ENCODE data around the gene SLC13A3. TPM values are rescaled to one million over a fixed set of nuclear protein-coding genes. Genes with fewer than 3 reads are reported as not detected.

The SLC13A3 gene
- total and polyA plus RNA-seq, 4 donors, result 1.5 to 10.7 (median 8.3) TPM

GRCh38 chr20:46539113-46539512, 112.1 kb downstream of the SLC13A3 start (continued):
- TF ChIP-seq, protein P1, sequence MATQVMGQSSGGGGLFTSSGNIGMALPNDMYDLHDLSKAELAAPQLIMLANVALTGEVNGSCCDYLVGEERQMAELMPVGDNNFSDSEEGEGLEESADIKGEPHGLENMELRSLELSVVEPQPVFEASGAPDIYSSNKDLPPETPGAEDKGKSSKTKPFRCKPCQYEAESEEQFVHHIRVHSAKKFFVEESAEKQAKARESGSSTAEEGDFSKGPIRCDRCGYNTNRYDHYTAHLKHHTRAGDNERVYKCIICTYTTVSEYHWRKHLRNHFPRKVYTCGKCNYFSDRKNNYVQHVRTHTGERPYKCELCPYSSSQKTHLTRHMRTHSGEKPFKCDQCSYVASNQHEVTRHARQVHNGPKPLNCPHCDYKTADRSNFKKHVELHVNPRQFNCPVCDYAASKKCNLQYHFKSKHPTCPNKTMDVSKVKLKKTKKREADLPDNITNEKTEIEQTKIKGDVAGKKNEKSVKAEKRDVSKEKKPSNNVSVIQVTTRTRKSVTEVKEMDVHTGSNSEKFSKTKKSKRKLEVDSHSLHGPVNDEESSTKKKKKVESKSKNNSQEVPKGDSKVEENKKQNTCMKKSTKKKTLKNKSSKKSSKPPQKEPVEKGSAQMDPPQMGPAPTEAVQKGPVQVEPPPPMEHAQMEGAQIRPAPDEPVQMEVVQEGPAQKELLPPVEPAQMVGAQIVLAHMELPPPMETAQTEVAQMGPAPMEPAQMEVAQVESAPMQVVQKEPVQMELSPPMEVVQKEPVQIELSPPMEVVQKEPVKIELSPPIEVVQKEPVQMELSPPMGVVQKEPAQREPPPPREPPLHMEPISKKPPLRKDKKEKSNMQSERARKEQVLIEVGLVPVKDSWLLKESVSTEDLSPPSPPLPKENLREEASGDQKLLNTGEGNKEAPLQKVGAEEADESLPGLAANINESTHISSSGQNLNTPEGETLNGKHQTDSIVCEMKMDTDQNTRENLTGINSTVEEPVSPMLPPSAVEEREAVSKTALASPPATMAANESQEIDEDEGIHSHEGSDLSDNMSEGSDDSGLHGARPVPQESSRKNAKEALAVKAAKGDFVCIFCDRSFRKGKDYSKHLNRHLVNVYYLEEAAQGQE (IDR thresholded peaks at IDR 0.05), result no peak
- TF ChIP-seq HNF4G (IDR thresholded peaks at IDR 0.05), result no peak
- no peak for TF ChIP-seq ATF3 (IDR thresholded peaks at IDR 0.05)
- TF ChIP-seq JUND (IDR thresholded peaks at IDR 0.05), result no peak
- TF ChIP-seq, protein P2, sequence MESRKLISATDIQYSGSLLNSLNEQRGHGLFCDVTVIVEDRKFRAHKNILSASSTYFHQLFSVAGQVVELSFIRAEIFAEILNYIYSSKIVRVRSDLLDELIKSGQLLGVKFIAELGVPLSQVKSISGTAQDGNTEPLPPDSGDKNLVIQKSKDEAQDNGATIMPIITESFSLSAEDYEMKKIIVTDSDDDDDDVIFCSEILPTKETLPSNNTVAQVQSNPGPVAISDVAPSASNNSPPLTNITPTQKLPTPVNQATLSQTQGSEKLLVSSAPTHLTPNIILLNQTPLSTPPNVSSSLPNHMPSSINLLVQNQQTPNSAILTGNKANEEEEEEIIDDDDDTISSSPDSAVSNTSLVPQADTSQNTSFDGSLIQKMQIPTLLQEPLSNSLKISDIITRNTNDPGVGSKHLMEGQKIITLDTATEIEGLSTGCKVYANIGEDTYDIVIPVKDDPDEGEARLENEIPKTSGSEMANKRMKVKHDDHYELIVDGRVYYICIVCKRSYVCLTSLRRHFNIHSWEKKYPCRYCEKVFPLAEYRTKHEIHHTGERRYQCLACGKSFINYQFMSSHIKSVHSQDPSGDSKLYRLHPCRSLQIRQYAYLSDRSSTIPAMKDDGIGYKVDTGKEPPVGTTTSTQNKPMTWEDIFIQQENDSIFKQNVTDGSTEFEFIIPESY (IDR thresholded peaks at IDR 0.05), result no peak
- no peak for TF ChIP-seq RXRA (IDR thresholded peaks at IDR 0.05)

- TF ChIP-seq TAF1 (conservative IDR thresholded peaks at IDR 0.05), result no peak
- WGBS, result 78% methylated on average over 4 of the region's 4 CpGs
These were observed 120.6 kb downstream of the SLC13A3 start for GRCh38 chr20:46530640-46531039.

DNA sequence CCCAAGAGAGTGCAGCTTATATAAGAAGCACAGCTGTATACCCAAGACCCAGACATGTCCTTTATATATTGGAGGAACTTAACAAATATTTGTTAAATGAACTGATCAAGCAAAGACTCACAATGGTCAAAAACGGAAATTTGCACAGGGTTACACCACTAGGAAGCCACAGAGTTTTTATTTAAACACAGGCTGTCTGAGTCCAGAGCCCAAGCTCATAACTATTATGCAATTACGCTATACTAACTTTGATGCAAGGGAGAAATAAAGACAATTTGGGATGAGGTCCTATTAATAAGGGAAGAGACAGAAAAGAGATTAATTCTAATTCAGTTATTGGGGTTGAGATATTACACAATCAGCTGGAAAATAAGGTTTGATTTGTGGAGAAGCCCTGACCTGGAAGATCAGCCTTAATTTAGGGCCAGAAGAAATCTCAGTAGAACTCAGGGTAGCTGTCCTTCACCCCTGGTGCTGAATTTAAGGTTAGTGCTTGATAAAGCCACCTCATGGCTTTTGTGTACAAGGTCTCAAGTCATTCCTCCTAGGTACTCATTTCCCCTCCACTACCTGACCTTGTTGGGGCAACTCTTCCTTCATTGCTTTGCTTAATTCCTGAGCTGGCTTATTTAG, 127.4 kb downstream of the SLC13A3 start:
- Histone ChIP-seq H3K9ac (ENCODE audit: low read depth in 1 of 2, low read length in 2 of 2) (no peak overlapping the region), H3K9me3 (ENCODE audit: control insufficient read depth in 4 of 4, low read length in 3 of 4) (no peaks in the 10 kb centered on the region), H3K4me1 (ENCODE audit: control insufficient read depth in 4 of 4, insufficient read depth in 4 of 4, low read length in 3 of 4) (no peaks in the 10 kb centered on the region), H3K36me3 (ENCODE audit: control insufficient read depth in 4 of 4, insufficient read depth in 3 of 4, low read depth in 1 of 4, low read length in 3 of 4) (no peaks in the 10 kb centered on the region), H3K27ac (ENCODE audit: low read depth in 1 of 2, low read length in 2 of 2) (no peak overlapping the region), H3K4me3 (ENCODE audit: low read depth in 1 of 3, low read length in 3 of 3) (no peak overlapping the region), H3K27me3 (ENCODE audit: control insufficient read depth in 4 of 4, insufficient read depth in 4 of 4, low read length in 3 of 4) (peaks cover 0 to 6% (median 0%) of the 10 kb centered on the region in 4 donors)
- TF ChIP-seq, protein P1 (IDR thresholded peaks at IDR 0.05), result peak; percentile 98
- no peak for TF ChIP-seq CTCF (IDR thresholded peaks at IDR 0.05; ENCODE audit: low read depth, low read length, missing input control)
- 51% methylated on average over 2 of the region's 2 CpGs for WGBS
- DNase-seq (ENCODE audit: low spot score), result no peak

More at GRCh38 chr20:46530640-46531039, 120.6 kb downstream of the SLC13A3 start:
- Histone ChIP-seq H3K9ac (ENCODE audit: low read depth in 1 of 2, low read length in 2 of 2) (no peak overlapping the region), H3K27ac (ENCODE audit: low read depth in 1 of 2, low read length in 2 of 2) (no peak overlapping the region), H3K9me3 (ENCODE audit: control insufficient read depth in 4 of 4, low read length in 3 of 4) (no peaks in the 10 kb centered on the region), H3K36me3 (ENCODE audit: control insufficient read depth in 4 of 4, insufficient read depth in 3 of 4, low read depth in 1 of 4, low read length in 3 of 4) (no peaks in the 10 kb centered on the region), H3K27me3 (ENCODE audit: control insufficient read depth in 4 of 4, insufficient read depth in 4 of 4, low read length in 3 of 4) (peaks cover 0 to 6% (median 0%) of the 10 kb centered on the region in 4 donors), H3K4me1 (ENCODE audit: control insufficient read depth in 4 of 4, insufficient read depth in 4 of 4, low read length in 3 of 4) (no peaks in the 10 kb centered on the region), H3K4me3 (ENCODE audit: low read depth in 1 of 3, low read length in 3 of 3) (no peak overlapping the region)
- no peak for DNase-seq (ENCODE audit: low spot score)

All from liver (tissue), 9 donors.